ENCODE results near the gene ZXDC.

Gene ZXDC

GRCh38 chr3:126408099-126408498 is 67.6 kb downstream of the ZXDC start:
- no peak for DNase-seq

GRCh38 chr3:126407412-126408044 is 68.2 kb downstream of the ZXDC start:
- DNase-seq, result no peak

GRCh38 chr3:126406389-126407296 is 69.0 kb downstream of the ZXDC start:
- DNase-seq, result no peak

- no peak for DNase-seq
Measured at GRCh38 chr3:126402666-126403302, 72.9 kb downstream of the ZXDC start.

- DNase-seq, result no peak
Measured at GRCh38 chr3:126402178-126402577, 73.5 kb downstream of the ZXDC start.

- no peak for DNase-seq
Measured at GRCh38 chr3:126401611-126402160, 74.0 kb downstream of the ZXDC start.

GRCh38 chr3:126399756-126400155 is 75.9 kb downstream of the ZXDC start:
- DNase-seq, result no peak

GRCh38 chr3:126399351-126399735 is 76.3 kb downstream of the ZXDC start:
- no peak for DNase-seq

- DNase-seq, result no peak
Measured at GRCh38 chr3:126398423-126399350, 77.0 kb downstream of the ZXDC start.

- no peak for DNase-seq
Measured at GRCh38 chr3:126397610-126398422, 77.9 kb downstream of the ZXDC start.

GRCh38 chr3:126396536-126396935 is 79.2 kb downstream of the ZXDC start:
- no peak for DNase-seq

- no peak for DNase-seq
Measured at GRCh38 chr3:126395846-126396513, 79.7 kb downstream of the ZXDC start.

GRCh38 chr3:126394977-126395321 is 80.7 kb downstream of the ZXDC start:
- no peak for DNase-seq

- DNase-seq, result peak; percentile 57 to 79 (median 60)
Measured at GRCh38 chr3:126394179-126394976, 81.3 kb downstream of the ZXDC start, which contains the start of gene CFAP100. Gene CFAP100, plus strand, starts transcription at chr3:126394909. Its CDS starts 1,092 bp downstream, at chr3:126396001.

- DNase-seq, result no peak
Measured at GRCh38 chr3:126393563-126393962, 82.1 kb downstream of the ZXDC start.

- no peak for DNase-seq
Measured at GRCh38 chr3:126392246-126392645, 83.4 kb downstream of the ZXDC start.

GRCh38 chr3:126391631-126392030 is 84.1 kb downstream of the ZXDC start:
- DNase-seq, result no peak

- no peak for DNase-seq
Measured at GRCh38 chr3:126390751-126391150, 84.9 kb downstream of the ZXDC start.

- DNase-seq, result no peak
Measured at GRCh38 chr3:126390201-126390600, 85.5 kb downstream of the ZXDC start.

GRCh38 chr3:126389794-126390146 is 85.9 kb downstream of the ZXDC start:
- no peak for DNase-seq

Data from NCI-H1417 (cell line).